ENCODE data around the gene DNTTIP2. TPM values are rescaled to one million over a fixed set of nuclear protein-coding genes. Genes with fewer than 3 reads are reported as not detected.
"Not testable (repeated sequence)": the region's sequence is repeated elsewhere in the genome, so short reads cannot be mapped to it uniquely, and the experiment has no call there.

Gene DNTTIP2
- total RNA-seq, 1 donor from 2014 or later, result 61.8 TPM

DNA sequence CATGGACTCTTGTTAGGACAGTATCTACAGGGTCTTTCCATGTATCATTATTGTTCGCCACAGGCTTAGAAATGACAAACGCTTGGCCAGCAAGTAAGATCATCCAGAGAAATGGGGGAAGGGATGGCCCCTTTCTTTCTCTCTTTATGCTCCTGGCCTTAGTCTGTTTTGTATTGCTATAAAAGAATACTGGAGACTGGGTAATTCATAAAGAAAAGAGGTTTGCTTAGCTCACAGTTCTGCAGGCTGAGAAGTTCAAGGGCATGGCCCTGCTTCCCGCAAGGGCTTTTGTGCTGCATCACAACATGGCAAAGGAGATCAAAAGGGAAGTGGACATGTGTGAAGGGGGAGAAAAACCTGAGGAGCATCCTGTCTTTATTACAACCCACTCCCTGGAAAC lies 41.0 kb downstream of the DNTTIP2 start:
- peaks cover 9% of the 10 kb centered on the region for H3K27me3 Mint-ChIP-seq (ENCODE audit: unreplicated experiment)
- TF ChIP-seq, protein P1, sequence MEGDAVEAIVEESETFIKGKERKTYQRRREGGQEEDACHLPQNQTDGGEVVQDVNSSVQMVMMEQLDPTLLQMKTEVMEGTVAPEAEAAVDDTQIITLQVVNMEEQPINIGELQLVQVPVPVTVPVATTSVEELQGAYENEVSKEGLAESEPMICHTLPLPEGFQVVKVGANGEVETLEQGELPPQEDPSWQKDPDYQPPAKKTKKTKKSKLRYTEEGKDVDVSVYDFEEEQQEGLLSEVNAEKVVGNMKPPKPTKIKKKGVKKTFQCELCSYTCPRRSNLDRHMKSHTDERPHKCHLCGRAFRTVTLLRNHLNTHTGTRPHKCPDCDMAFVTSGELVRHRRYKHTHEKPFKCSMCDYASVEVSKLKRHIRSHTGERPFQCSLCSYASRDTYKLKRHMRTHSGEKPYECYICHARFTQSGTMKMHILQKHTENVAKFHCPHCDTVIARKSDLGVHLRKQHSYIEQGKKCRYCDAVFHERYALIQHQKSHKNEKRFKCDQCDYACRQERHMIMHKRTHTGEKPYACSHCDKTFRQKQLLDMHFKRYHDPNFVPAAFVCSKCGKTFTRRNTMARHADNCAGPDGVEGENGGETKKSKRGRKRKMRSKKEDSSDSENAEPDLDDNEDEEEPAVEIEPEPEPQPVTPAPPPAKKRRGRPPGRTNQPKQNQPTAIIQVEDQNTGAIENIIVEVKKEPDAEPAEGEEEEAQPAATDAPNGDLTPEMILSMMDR (IDR thresholded peaks at IDR 0.05; ENCODE audit: unreplicated experiment), result no peak
- H3K27ac Mint-ChIP-seq (ENCODE audit: unreplicated experiment), result no peak overlapping the region
- no peak for DNase-seq (ENCODE audit: low spot score)
- H3K4me1 Mint-ChIP-seq (ENCODE audit: unreplicated experiment), result peaks cover 9% of the 10 kb centered on the region
- no peak overlapping the region for H3K4me3 Mint-ChIP-seq (ENCODE audit: unreplicated experiment)
- H3K9me3 Mint-ChIP-seq (ENCODE audit: unreplicated experiment), result peaks cover 14% of the 10 kb centered on the region
- H3K36me3 Mint-ChIP-seq (ENCODE audit: low read depth, unreplicated experiment), result peaks cover 68% of the 10 kb centered on the region

- H3K4me1 Mint-ChIP-seq (ENCODE audit: unreplicated experiment), result peaks cover 12% of the 10 kb centered on the region
- peaks cover 15% of the 10 kb centered on the region for H3K27me3 Mint-ChIP-seq (ENCODE audit: unreplicated experiment)
- H3K27ac Mint-ChIP-seq (ENCODE audit: unreplicated experiment); H3K4me3 Mint-ChIP-seq (ENCODE audit: unreplicated experiment); DNase-seq (ENCODE audit: low spot score): not testable (repeated sequence)
- peaks cover 75% of the 10 kb centered on the region for H3K36me3 Mint-ChIP-seq (ENCODE audit: low read depth, unreplicated experiment)
- H3K9me3 Mint-ChIP-seq (ENCODE audit: unreplicated experiment), result peaks cover 26% of the 10 kb centered on the region
Observed at GRCh38 chr1:93833293-93833692, 45.7 kb downstream of the DNTTIP2 start.

- Mint-ChIP-seq H3K9me3 (ENCODE audit: unreplicated experiment) (peaks cover 17% of the 10 kb centered on the region), H3K4me1 (ENCODE audit: unreplicated experiment) (peaks cover 16% of the 10 kb centered on the region), H3K27me3 (ENCODE audit: unreplicated experiment) (peaks cover 12% of the 10 kb centered on the region), H3K36me3 (ENCODE audit: low read depth, unreplicated experiment) (peaks cover 55% of the 10 kb centered on the region), H3K27ac (ENCODE audit: unreplicated experiment) (no peak overlapping the region), H3K4me3 (ENCODE audit: unreplicated experiment) (no peak overlapping the region)
- DNase-seq (ENCODE audit: low spot score), result no peak
- TF ChIP-seq, protein P1 (IDR thresholded peaks at IDR 0.05; ENCODE audit: unreplicated experiment), result no peak
Observed at GRCh38 chr1:93829061-93829460, 49.9 kb downstream of the DNTTIP2 start.

DNA sequence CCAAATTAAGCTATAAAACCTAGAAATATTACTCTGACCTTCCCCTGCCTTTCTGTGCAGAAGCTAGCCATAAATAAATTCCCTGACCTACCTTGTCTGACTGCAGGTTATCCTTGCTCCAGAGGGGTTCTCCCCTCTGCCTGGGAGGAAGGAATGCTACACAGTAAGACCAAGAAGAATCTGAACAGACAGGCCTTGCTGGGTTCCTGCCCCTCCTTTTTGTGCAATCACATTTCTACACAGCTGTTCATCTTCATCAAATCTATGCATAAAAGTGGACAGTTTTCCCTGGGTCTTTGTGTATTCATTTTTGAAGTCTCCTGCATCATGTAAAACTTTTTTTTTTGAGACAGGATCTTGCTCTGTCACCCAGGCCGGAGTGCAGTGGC lies 50.6 kb downstream of the DNTTIP2 start:
- no peak overlapping the region for H3K27ac Mint-ChIP-seq (ENCODE audit: unreplicated experiment)
- TF ChIP-seq, protein P1 (IDR thresholded peaks at IDR 0.05; ENCODE audit: unreplicated experiment), result no peak
- peaks cover 12% of the 10 kb centered on the region for H3K27me3 Mint-ChIP-seq (ENCODE audit: unreplicated experiment)
- peaks cover 49% of the 10 kb centered on the region for H3K36me3 Mint-ChIP-seq (ENCODE audit: low read depth, unreplicated experiment)
- DNase-seq (ENCODE audit: low spot score), result no peak
- no peak overlapping the region for H3K4me3 Mint-ChIP-seq (ENCODE audit: unreplicated experiment)
- peaks cover 14% of the 10 kb centered on the region for H3K9me3 Mint-ChIP-seq (ENCODE audit: unreplicated experiment)
- H3K4me1 Mint-ChIP-seq (ENCODE audit: unreplicated experiment), result peaks cover 16% of the 10 kb centered on the region

GRCh38 chr1:93827633-93828366 lies 51.2 kb downstream of the DNTTIP2 start:
- H3K9me3 Mint-ChIP-seq (ENCODE audit: unreplicated experiment), result peaks cover 11% of the 10 kb centered on the region
- TF ChIP-seq, protein P1 (IDR thresholded peaks at IDR 0.05; ENCODE audit: unreplicated experiment), result no peak
- DNase-seq (ENCODE audit: low spot score), result no peak
- peaks cover 12% of the 10 kb centered on the region for H3K27me3 Mint-ChIP-seq (ENCODE audit: unreplicated experiment)
- H3K36me3 Mint-ChIP-seq (ENCODE audit: low read depth, unreplicated experiment), result peaks cover 44% of the 10 kb centered on the region
- H3K27ac Mint-ChIP-seq (ENCODE audit: unreplicated experiment), result no peak overlapping the region
- peaks cover 16% of the 10 kb centered on the region for H3K4me1 Mint-ChIP-seq (ENCODE audit: unreplicated experiment)
- no peak overlapping the region for H3K4me3 Mint-ChIP-seq (ENCODE audit: unreplicated experiment)

All from endothelial cell (in vitro differentiated cells).